Vagina (tissue), 2 donors: ENCODE results near the gene SMG6. TPM values are rescaled to one million over a fixed set of nuclear protein-coding genes. Genes with fewer than 3 reads are reported as not detected.
A peak's percentile ranks its signal among the peaks of the same experiment; 100 is the strongest.

ENCODE experiments used
- DNase-seq, 2 donors: peaks; one replicate each; pipeline ENCODE4 v3.0.0-alpha.2; 2017; ENCODE audit errors: extremely low spot score in 2 of 2
- H3K27ac ChIP-seq: fragments of 200-600 bp; sonication (generic); one replicate; pipeline ENCODE4 v1.5.1; 2019
- H3K27me3 ChIP-seq: fragments of 200-600 bp; sonication (generic); one replicate; pipeline ENCODE4 v1.5.1; 2019
- H3K36me3 ChIP-seq, 2 donors: fragments of 200-600 bp; sonication (generic); one replicate each; pipeline ENCODE4 v1.5.1; 2017 to 2019
- H3K4me1 ChIP-seq: fragments of 200-600 bp; sonication (generic); one replicate; pipeline ENCODE4 v1.5.1; 2019
- H3K4me3 ChIP-seq, 2 donors: fragments of 200-600 bp; sonication (generic); 1 replicate in 1 of 2; 2 replicates in 1 of 2; pipeline ENCODE4 v1.5.1; 2016 to 2019
- H3K9me3 ChIP-seq: fragments of 200-600 bp; sonication (generic); one replicate; pipeline ENCODE4 v1.5.1; 2019
- CTCF ChIP-seq, 3 experiments: fragments of 450-650 bp in 2 of 3; fragments of 200-600 bp in 1 of 3; sonication (generic) in 1 of 3; IDR thresholded peaks; one replicate each; pipeline ENCODE4 v1.5.1; 2017 to 2019; ENCODE audit warnings: antibody characterized with exemption in 3 of 3, mild to moderate bottlenecking in 2 of 3, moderate library complexity in 2 of 3
- POLR2A ChIP-seq, 2 donors: fragments of 450-650 bp; IDR thresholded peaks; one replicate each; pipeline ENCODE4 v1.6.1; 2017; ENCODE audit warnings: antibody characterized with exemption in 2 of 2, mild to moderate bottlenecking in 2 of 2, moderate library complexity in 2 of 2
- POLR2AphosphoS5 ChIP-seq, 2 donors: sonication (generic); formaldehyde crosslinking; IDR thresholded peaks; one replicate each; pipeline ENCODE4 v1.9.0; 2017; ENCODE audit warnings: antibody characterized with exemption in 2 of 2, mild to moderate bottlenecking in 2 of 2, low read depth in 1 of 2; ENCODE audit not compliant: insufficient read depth in 1 of 2
- intact Hi-C: fragments of 100-400 bp; cut with DNase I; formaldehyde crosslinking; loops from one replicate; pipeline ENCODE4 v1.15.1; 2023
- total RNA-seq: library from RNA; depleted of rRNA; stranded (reverse); fragments of >200 nt; gene quantifications from one replicate; pipeline ENCODE4 v1.2.3, GENCODE V29; 2016

SMG6 gene
- total RNA-seq, 1 donor from 2014 or later, result 46.2 TPM

GRCh38 chr17:2176499-2177169 is 127.0 kb downstream of the SMG6 start:
- no peaks in the 10 kb centered on the region for H3K36me3 ChIP-seq
- H3K27ac ChIP-seq, result peak overlapping the region; percentile 75
- intact Hi-C loops, result loop anchor here (5.0 kb wide), 2 partner anchors 36 to 119 kb away; partner anchors contain the start of gene HIC1
- no peak overlapping the region for H3K4me3 ChIP-seq
- DNase-seq, result no peak
- no peaks in the 10 kb centered on the region for H3K9me3 ChIP-seq
- no peaks in the 10 kb centered on the region for H3K27me3 ChIP-seq
- peaks cover 100% of the 10 kb centered on the region for H3K4me1 ChIP-seq
- TF ChIP-seq POLR2AphosphoS5 (IDR thresholded peaks at IDR 0.05; ENCODE audit: insufficient read depth in 1 of 2, low read depth in 1 of 2) (no peak), POLR2A (IDR thresholded peaks at IDR 0.05) (no peak), CTCF (IDR thresholded peaks at IDR 0.05) (no peak)

GRCh38 chr17:2175294-2175628 is 128.3 kb downstream of the SMG6 start:
- no peak for DNase-seq
- H3K4me1 ChIP-seq, result peaks cover 89% of the 10 kb centered on the region
- H3K27me3 ChIP-seq, result no peaks in the 10 kb centered on the region
- H3K9me3 ChIP-seq, result no peaks in the 10 kb centered on the region
- intact Hi-C loops, result loop anchor here (5.0 kb wide), 2 partner anchors 37 to 118 kb away; partner anchors contain the start of gene HIC1
- H3K27ac ChIP-seq, result peak overlapping the region; percentile 75
- H3K36me3 ChIP-seq, result no peaks in the 10 kb centered on the region
- H3K4me3 ChIP-seq, result peak overlapping the region in 1 of 2 donors; percentile 22
- TF ChIP-seq POLR2AphosphoS5 (IDR thresholded peaks at IDR 0.05; ENCODE audit: insufficient read depth in 1 of 2, low read depth in 1 of 2) (peak in 1 of 2 donors; percentile 20), POLR2A (IDR thresholded peaks at IDR 0.05) (no peak)

GRCh38 chr17:2174468-2175293 is 128.9 kb downstream of the SMG6 start:
- Histone ChIP-seq H3K27me3 (no peaks in the 10 kb centered on the region), H3K9me3 (no peaks in the 10 kb centered on the region), H3K4me1 (peaks cover 83% of the 10 kb centered on the region), H3K4me3 (peak overlapping the region; percentile 8 to 22), H3K36me3 (peaks cover 0 to 5% of the 10 kb centered on the region in 2 donors), H3K27ac (peak overlapping the region; percentile 75)
- intact Hi-C loops, result loop anchor here (5.0 kb wide), 2 partner anchors 38 to 117 kb away; partner anchors contain the start of gene HIC1
- DNase-seq, result no peak
- TF ChIP-seq POLR2A (IDR thresholded peaks at IDR 0.05) (no peak), CTCF (IDR thresholded peaks at IDR 0.05) (no peak), POLR2AphosphoS5 (IDR thresholded peaks at IDR 0.05; ENCODE audit: insufficient read depth in 1 of 2, low read depth in 1 of 2) (peak; percentile 64 to 66)

- Histone ChIP-seq H3K4me1 (peaks cover 77% of the 10 kb centered on the region), H3K9me3 (no peaks in the 10 kb centered on the region), H3K36me3 (peaks cover 0 to 10% of the 10 kb centered on the region in 2 donors), H3K27me3 (no peaks in the 10 kb centered on the region), H3K4me3 (no peak overlapping the region), H3K27ac (peak overlapping the region; percentile 75)
- intact Hi-C loops, result no loop called here
- TF ChIP-seq POLR2A (IDR thresholded peaks at IDR 0.05) (no peak), POLR2AphosphoS5 (IDR thresholded peaks at IDR 0.05; ENCODE audit: insufficient read depth in 1 of 2, low read depth in 1 of 2) (no peak), CTCF (IDR thresholded peaks at IDR 0.05) (no peak)
- DNase-seq, result no peak
Observed at GRCh38 chr17:2174014-2174413, 129.6 kb downstream of the SMG6 start.

- H3K9me3 ChIP-seq, result no peaks in the 10 kb centered on the region
- no peak for DNase-seq
- H3K27me3 ChIP-seq, result no peaks in the 10 kb centered on the region
- H3K4me1 ChIP-seq, result peaks cover 66% of the 10 kb centered on the region
- TF ChIP-seq POLR2AphosphoS5 (IDR thresholded peaks at IDR 0.05; ENCODE audit: insufficient read depth in 1 of 2, low read depth in 1 of 2) (no peak), POLR2A (IDR thresholded peaks at IDR 0.05) (no peak), CTCF (IDR thresholded peaks at IDR 0.05) (no peak)
- H3K27ac ChIP-seq, result peak overlapping the region; percentile 75
- no peak overlapping the region for H3K4me3 ChIP-seq
- H3K36me3 ChIP-seq, result peaks cover 0 to 10% of the 10 kb centered on the region in 2 donors
- intact Hi-C loops, result no loop called here
Observed at GRCh38 chr17:2172999-2173398, 130.6 kb downstream of the SMG6 start.
